ENCODE data around the gene SPRYD4.
A peak's percentile ranks its signal among the peaks of the same experiment; 100 is the strongest.
"Not testable (repeated sequence)": the region's sequence is repeated elsewhere in the genome, so short reads cannot be mapped to it uniquely, and the experiment has no call there.

Gene SPRYD4

DNA sequence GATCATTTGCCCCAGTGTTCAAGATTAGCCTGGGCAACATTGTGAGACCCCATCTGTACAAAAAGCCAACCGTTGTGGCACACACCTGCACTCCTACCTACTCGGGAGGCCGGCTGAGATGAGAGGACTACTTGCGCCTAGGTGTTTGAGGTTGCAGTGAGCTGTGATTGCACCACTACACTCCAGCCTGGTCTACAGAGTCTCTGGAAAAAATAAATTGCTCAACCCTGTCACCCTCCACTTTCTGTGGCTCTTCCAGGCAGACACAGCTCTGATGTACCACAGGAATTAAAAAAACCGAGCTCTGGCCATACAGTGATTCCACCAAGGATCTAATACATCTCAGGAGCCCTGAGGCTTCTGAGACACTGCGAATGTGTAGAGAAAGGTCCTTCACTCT, 33.5 kb upstream of the SPRYD4 start:
- no peaks in the 10 kb centered on the region for H3K27me3 ChIP-seq (ENCODE audit: insufficient read depth, low read length)
- no peak for TF ChIP-seq CTCF (IDR thresholded peaks at IDR 0.05; ENCODE audit: low read length)
- no peak for TF ChIP-seq EZH2 (IDR thresholded peaks at IDR 0.05; ENCODE audit: borderline replicate concordance, low read length)
- no peaks in the 10 kb centered on the region for H4K20me1 ChIP-seq (ENCODE audit: insufficient read depth, low read length)
- peaks cover 47% of the 10 kb centered on the region for H3K79me2 ChIP-seq (ENCODE audit: insufficient read depth, low read length)
- H3K36me3 ChIP-seq (ENCODE audit: insufficient read depth, low read length), result peaks cover 50% of the 10 kb centered on the region
- no peak overlapping the region for H3K27ac ChIP-seq (ENCODE audit: low read depth, low read length, poor library complexity, severe bottlenecking)
- H3K9me3 ChIP-seq (ENCODE audit: low read length), result no peaks in the 10 kb centered on the region
- H3K9ac ChIP-seq (ENCODE audit: low read length), result no peak overlapping the region
- H3K4me3 ChIP-seq (ENCODE audit: low read depth, low read length, poor library complexity, severe bottlenecking), result no peak overlapping the region
- no peaks in the 10 kb centered on the region for H3F3A ChIP-seq (ENCODE audit: insufficient read depth, low read length)
- H3K4me2 ChIP-seq (ENCODE audit: low read length), result no peak overlapping the region
- H3K9me2 ChIP-seq (ENCODE audit: low read depth, low read length), result no peaks in the 10 kb centered on the region
- peaks cover 11% of the 10 kb centered on the region for H3K4me1 ChIP-seq (ENCODE audit: insufficient read depth, low read length, severe bottlenecking)
- no peak overlapping the region for H2AFZ ChIP-seq (ENCODE audit: low read length)

DNA sequence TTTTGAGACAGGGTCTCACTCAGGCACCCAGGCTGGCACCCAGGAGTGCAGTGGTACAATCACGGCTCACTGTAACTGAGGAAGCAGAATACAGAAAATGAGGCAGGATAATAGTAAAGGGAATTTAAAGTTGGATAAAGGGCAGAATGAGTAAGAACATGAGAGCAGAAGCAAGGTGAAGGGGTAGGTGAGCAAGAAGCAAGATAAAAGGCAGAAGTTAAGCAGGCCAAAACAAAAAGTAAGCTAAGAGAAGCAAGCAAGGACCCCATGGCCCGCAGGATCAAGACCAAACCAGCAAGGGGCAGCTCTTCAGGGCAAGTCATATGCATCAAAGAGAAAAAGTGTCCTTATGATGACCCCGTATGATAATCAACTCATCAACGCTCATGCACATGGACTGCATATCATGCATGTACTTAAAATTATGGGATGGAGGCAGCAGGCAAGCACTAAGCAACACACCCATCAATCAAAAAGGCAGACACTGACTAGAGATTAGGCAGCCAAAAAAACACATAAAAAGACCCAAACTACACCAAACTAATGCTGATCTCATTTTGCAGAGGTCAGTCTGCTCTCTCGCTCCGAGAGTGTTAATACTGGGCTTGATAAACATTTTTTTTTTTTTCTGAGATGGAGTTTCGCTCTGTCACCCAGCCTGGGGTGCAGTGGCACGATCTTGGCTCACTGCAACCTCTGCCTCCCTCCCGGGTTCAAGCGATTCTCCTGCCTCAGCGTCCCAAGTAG, 30.8 kb upstream of the SPRYD4 start:
- Histone ChIP-seq H3K9me2 (ENCODE audit: low read depth, low read length) (no peaks in the 10 kb centered on the region), H3K4me2 (ENCODE audit: low read length) (no peak overlapping the region), H3K27me3 (ENCODE audit: insufficient read depth, low read length) (no peaks in the 10 kb centered on the region), H3K4me1 (ENCODE audit: insufficient read depth, low read length, severe bottlenecking) (peaks cover 11% of the 10 kb centered on the region), H4K20me1 (ENCODE audit: insufficient read depth, low read length) (no peaks in the 10 kb centered on the region), H3F3A (ENCODE audit: insufficient read depth, low read length) (no peaks in the 10 kb centered on the region), H3K79me2 (ENCODE audit: insufficient read depth, low read length) (peaks cover 72% of the 10 kb centered on the region), H3K9me3 (ENCODE audit: low read length) (no peaks in the 10 kb centered on the region), H3K36me3 (ENCODE audit: insufficient read depth, low read length) (peaks cover 42% of the 10 kb centered on the region), H3K9ac (ENCODE audit: low read length) (no peak overlapping the region), H3K4me3 (ENCODE audit: low read depth, low read length, poor library complexity, severe bottlenecking) (no peak overlapping the region), H2AFZ (ENCODE audit: low read length) (no peak overlapping the region), H3K27ac (ENCODE audit: low read depth, low read length, poor library complexity, severe bottlenecking) (peak overlapping the region; percentile 36)
- TF ChIP-seq CTCF (IDR thresholded peaks at IDR 0.05; ENCODE audit: low read length), result no peak
- no peak for TF ChIP-seq EZH2 (IDR thresholded peaks at IDR 0.05; ENCODE audit: borderline replicate concordance, low read length)

DNA sequence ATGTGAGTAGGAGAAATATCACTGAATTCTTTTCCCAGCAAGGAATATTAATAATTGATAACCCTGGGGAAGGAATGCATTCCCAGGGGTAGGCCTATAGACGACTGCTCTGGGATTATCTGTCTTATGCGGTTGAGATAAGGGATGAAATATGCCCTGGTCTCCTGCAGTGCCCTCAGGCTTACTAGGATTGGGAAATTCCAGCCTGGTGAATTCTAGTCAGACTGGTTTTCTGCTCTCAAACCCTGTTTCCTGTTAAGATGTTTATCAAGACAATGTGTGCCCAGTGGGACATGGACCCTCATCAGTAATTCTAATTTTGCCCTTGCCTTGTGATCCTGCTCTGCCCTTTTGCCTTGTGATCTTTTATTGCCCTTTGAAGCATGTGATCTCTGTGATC, 25.2 kb upstream of the SPRYD4 start:
- Histone ChIP-seq H3K36me3 (ENCODE audit: insufficient read depth, low read length) (peaks cover 44% of the 10 kb centered on the region), H3K79me2 (ENCODE audit: insufficient read depth, low read length) (peaks cover 49% of the 10 kb centered on the region)
- H3K4me3 ChIP-seq (ENCODE audit: low read depth, low read length, poor library complexity, severe bottlenecking); H3K9me3 ChIP-seq (ENCODE audit: low read length); H3K9me2 ChIP-seq (ENCODE audit: low read depth, low read length); H3F3A ChIP-seq (ENCODE audit: insufficient read depth, low read length); H2AFZ ChIP-seq (ENCODE audit: low read length); H3K9ac ChIP-seq (ENCODE audit: low read length); H3K4me1 ChIP-seq (ENCODE audit: insufficient read depth, low read length, severe bottlenecking); H3K4me2 ChIP-seq (ENCODE audit: low read length); H3K27me3 ChIP-seq (ENCODE audit: insufficient read depth, low read length); H4K20me1 ChIP-seq (ENCODE audit: insufficient read depth, low read length); H3K27ac ChIP-seq (ENCODE audit: low read depth, low read length, poor library complexity, severe bottlenecking): not testable (repeated sequence)

All from OCI-LY1 (cell line).